GM23338 (cell line): ENCODE results near the gene MKKS. TPM values are rescaled to one million over a fixed set of nuclear protein-coding genes. Genes with fewer than 3 reads are reported as not detected.
A peak's percentile ranks its signal among the peaks of the same experiment; 100 is the strongest.

Experiments used
- ATAC-seq: fragments of 200-7000 bp; cut with Tn5 transposase; 3 replicates; pipeline ENCODE4 v1.9.1; 2020
- DNase-seq: peaks from one replicate; pipeline ENCODE4 v3.0.0-alpha.2; 2015; ENCODE audit warnings: low spot score
- H2AFZ ChIP-seq: fragments of 200-600 bp; sonication (generic); 2 replicates; pipeline ENCODE4 v1.8.0; 2016; ENCODE audit warnings: antibody characterized with exemption, mild to moderate bottlenecking, moderate library complexity
- H3F3A ChIP-seq: fragments of 200-600 bp; sonication (generic); replicated peaks from 2 replicates; pipeline ENCODE4 v1.8.0; 2017; ENCODE audit warnings: antibody characterized with exemption, mixed run types, low read depth
- H3K27ac ChIP-seq: fragments of 200-600 bp; sonication (generic); 2 replicates; pipeline ENCODE4 v1.6.1; 2016; ENCODE audit warnings: low read depth
- H3K27me3 ChIP-seq: fragments of 200-600 bp; sonication (generic); 2 replicates; pipeline ENCODE4 v1.8.0; 2016; ENCODE audit warnings: mild to moderate bottlenecking, mixed run types, moderate library complexity; ENCODE audit not compliant: insufficient read depth
- H3K36me3 ChIP-seq: fragments of 200-600 bp; sonication (generic); 2 replicates; pipeline ENCODE4 v1.8.0; 2016; ENCODE audit warnings: mild to moderate bottlenecking; ENCODE audit not compliant: insufficient read depth
- H3K4me1 ChIP-seq: fragments of 200-600 bp; sonication (generic); 2 replicates; pipeline ENCODE4 v1.8.0; 2016; ENCODE audit warnings: mild to moderate bottlenecking, moderate library complexity; ENCODE audit not compliant: insufficient read depth
- H3K4me2 ChIP-seq: fragments of 200-600 bp; sonication (generic); 2 replicates; pipeline ENCODE4 v1.7.1; 2017; ENCODE audit warnings: mixed run types
- H3K4me3 ChIP-seq: fragments of 200-600 bp; sonication (generic); 2 replicates; pipeline ENCODE4 v1.6.1; 2016; ENCODE audit warnings: mixed run types
- H3K79me2 ChIP-seq: fragments of 200-600 bp; sonication (generic); replicated peaks from 2 replicates; pipeline ENCODE4 v1.8.0; 2017; ENCODE audit warnings: mild to moderate bottlenecking; ENCODE audit not compliant: insufficient read depth
- H3K9me2 ChIP-seq: fragments of 200-600 bp; sonication (generic); 2 replicates; pipeline ENCODE4 v1.8.0; 2017; ENCODE audit not compliant: insufficient read depth
- H4K20me1 ChIP-seq: fragments of 200-600 bp; sonication (generic); replicated peaks from 2 replicates; pipeline ENCODE4 v1.8.0; 2017; ENCODE audit warnings: mild to moderate bottlenecking; ENCODE audit not compliant: insufficient read depth
- H3K27ac Mint-ChIP-seq: 2 replicates; pipeline ENCODE4 v1.8.0; 2020; ENCODE audit warnings: inconsistent platforms, mild to moderate bottlenecking, moderate library complexity, mixed read lengths
- H3K27me3 Mint-ChIP-seq: 3 replicates; pipeline ENCODE4 v1.8.0; 2022; ENCODE audit warnings: low read depth, mild to moderate bottlenecking, moderate library complexity, mixed read lengths, inconsistent platforms; ENCODE audit not compliant: insufficient read depth, poor library complexity
- H3K36me3 Mint-ChIP-seq: 3 replicates; pipeline ENCODE4 v1.8.0; 2021; ENCODE audit warnings: low read depth, mild to moderate bottlenecking, inconsistent platforms, moderate library complexity, mixed read lengths
- H3K4me1 Mint-ChIP-seq: 3 replicates; pipeline ENCODE4 v1.8.0; 2020; ENCODE audit warnings: mild to moderate bottlenecking, inconsistent platforms, mixed read lengths
- H3K4me3 Mint-ChIP-seq: 3 replicates; pipeline ENCODE4 v1.8.0; 2021; ENCODE audit warnings: moderate library complexity, mild to moderate bottlenecking, inconsistent platforms, mixed read lengths
- H3K9me3 Mint-ChIP-seq: 3 replicates; pipeline ENCODE4 v1.8.0; 2020; ENCODE audit warnings: moderate library complexity, mild to moderate bottlenecking, inconsistent platforms, mixed read lengths
- CREB1 ChIP-seq: fragments of 250-450 bp; sonication (Bioruptor Pico); IDR thresholded peaks from 2 replicates; pipeline ENCODE4 v1.5.0; 2020; ENCODE audit warnings: low read depth, mild to moderate bottlenecking, moderate library complexity
- CTCF ChIP-seq, 2 experiments: fragments of 200-600 bp in 1 of 2; sonication (generic) in 1 of 2; conservative IDR thresholded peaks; 2 replicates each; pipeline versions ENCODE4 v1.5.1 to v1.6.1; 2016 to 2017; ENCODE audit warnings: antibody characterized with exemption in 2 of 2, low read depth in 2 of 2, mild to moderate bottlenecking in 2 of 2, moderate library complexity in 1 of 2
- ETS1 ChIP-seq: IDR thresholded peaks from 2 replicates; pipeline ENCODE4 v1.6.1; 2016; ENCODE audit warnings: antibody characterized with exemption
- EZH2 ChIP-seq: fragments of 200-600 bp; sonication (generic); IDR thresholded peaks from one replicate; pipeline ENCODE4 v1.8.0; 2017; ENCODE audit warnings: antibody characterized with exemption, mild to moderate bottlenecking, low read depth; ENCODE audit not compliant: unreplicated experiment
- EZH2phosphoT487 ChIP-seq: fragments of 200-600 bp; sonication (generic); IDR thresholded peaks from one replicate; pipeline ENCODE4 v1.8.1; 2018; ENCODE audit warnings: antibody characterized with exemption; ENCODE audit not compliant: unreplicated experiment
- JUNB ChIP-seq: IDR thresholded peaks from one replicate; pipeline ENCODE4 v1.6.1; 2016; ENCODE audit warnings: antibody characterized with exemption; ENCODE audit not compliant: unreplicated experiment
- NANOG ChIP-seq: IDR thresholded peaks from 2 replicates; pipeline ENCODE4 v1.6.1; 2016; ENCODE audit warnings: antibody characterized with exemption, borderline replicate concordance
- POLR2AphosphoS5 ChIP-seq: IDR thresholded peaks from 2 replicates; pipeline ENCODE4 v1.6.1; 2016; ENCODE audit warnings: antibody characterized with exemption, low read depth
- STAT1 ChIP-seq: IDR thresholded peaks from one replicate; pipeline ENCODE4 v1.6.1; 2016; ENCODE audit warnings: antibody characterized with exemption; ENCODE audit not compliant: unreplicated experiment
- ZNF114 ChIP-seq: fragments of 250-450 bp; sonication (Bioruptor Pico); IDR thresholded peaks from 2 replicates; pipeline ENCODE4 v1.5.0; 2020; ENCODE audit warnings: mild to moderate bottlenecking, moderate library complexity
- ZNF331 ChIP-seq: fragments of 250-450 bp; sonication (Bioruptor Pico); IDR thresholded peaks from 2 replicates; pipeline ENCODE4 v1.5.0; 2020; ENCODE audit warnings: low read depth, mild to moderate bottlenecking, moderate library complexity
- polyA plus RNA-seq: library from polyadenylated mRNA; unstranded; fragments of >200 nt; fragmentation: Nextera tagmentation; extraction: Ambion mirVana; gene quantifications from 2 replicates; pipeline ENCODE4 v1.2.1, GENCODE V29; 2016
- total RNA-seq: library from RNA; depleted of rRNA; stranded (reverse); fragments of >200 nt; shearing (Covaris generic); gene quantifications from 2 replicates; pipeline ENCODE4 v1.2.3, GENCODE V29; 2014

Gene MKKS
- total and polyA plus RNA-seq, 2 experiments from 2014 or later = 13.4 to 16.7 TPM

DNA sequence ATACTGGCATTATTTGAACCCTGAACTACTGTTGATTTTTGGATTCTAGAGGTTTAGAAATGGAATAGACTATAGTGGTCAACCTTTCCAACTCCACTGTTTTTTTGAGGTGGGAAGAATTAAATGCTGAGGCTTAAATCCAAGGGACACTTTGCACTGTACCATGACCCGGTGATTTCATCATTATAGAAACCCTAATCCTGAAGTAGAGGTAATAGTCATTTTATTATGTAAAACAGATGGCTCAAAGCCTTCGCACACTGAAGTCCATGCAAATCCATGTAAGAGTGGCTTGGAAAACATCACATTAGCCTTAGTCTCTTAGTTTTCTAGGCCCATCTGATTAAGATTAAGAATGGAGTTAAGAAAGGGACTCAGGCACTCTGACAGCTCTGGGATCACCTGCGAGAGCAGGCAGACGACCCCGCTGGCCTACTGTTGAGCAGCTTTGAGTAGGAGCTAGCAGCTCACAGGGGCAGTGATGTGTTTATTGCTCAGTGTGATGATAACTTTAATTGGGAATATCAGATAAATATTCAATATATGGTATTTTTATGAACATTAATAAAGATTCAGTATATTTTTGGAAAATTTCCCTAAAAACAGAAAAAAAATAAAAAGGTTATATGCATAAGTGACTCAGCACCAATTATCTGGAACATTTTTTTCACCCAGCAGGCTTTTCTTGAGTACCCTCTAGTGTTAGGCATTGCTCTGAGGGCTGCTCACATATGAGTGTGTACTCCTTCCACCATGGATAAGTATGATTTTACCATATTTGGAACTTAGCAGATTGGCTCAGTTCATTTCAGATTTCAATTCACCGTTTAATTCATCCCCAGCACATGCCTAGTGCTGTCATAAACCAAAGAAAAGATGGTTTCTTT lies 14.5 kb upstream of the MKKS start (continued):
- TF ChIP-seq CTCF (conservative IDR thresholded peaks at IDR 0.05; ENCODE audit: low read depth in 2 of 2) (no peak), ETS1 (no peak), CREB1 (CRISPR knock-in tag) (no peak), EZH2phosphoT487 (no peak), ZNF331 (CRISPR knock-in tag) (no peak), POLR2AphosphoS5 (no peak), ZNF114 (CRISPR knock-in tag) (no peak), EZH2 (no peak), NANOG (no peak), JUNB (no peak)

- H3K4me1 Mint-ChIP-seq = peaks cover 25% of the 10 kb centered on the region
- no peaks in the 10 kb centered on the region for H3F3A ChIP-seq
- peaks cover 59% of the 10 kb centered on the region for H3K79me2 ChIP-seq
- no peaks in the 10 kb centered on the region for H3K36me3 Mint-ChIP-seq
- H3K4me2 ChIP-seq = no peak overlapping the region
- H3K27ac Mint-ChIP-seq = peak overlapping the region; percentile 5; the same call in 1 of the 2 replicates
- peaks cover 11% of the 10 kb centered on the region for H3K4me1 ChIP-seq
- H3K4me3 Mint-ChIP-seq = no peak overlapping the region
- H2AFZ ChIP-seq = no peak overlapping the region
- DNase-seq (no peak), ATAC-seq (no peak)
- no peaks in the 10 kb centered on the region for H3K9me3 Mint-ChIP-seq
- no peaks in the 10 kb centered on the region for H3K36me3 ChIP-seq
- no peaks in the 10 kb centered on the region for H4K20me1 ChIP-seq
- no peak overlapping the region for H3K27ac ChIP-seq
- no peaks in the 10 kb centered on the region for H3K9me2 ChIP-seq
- H3K4me3 ChIP-seq = no peak overlapping the region
- H3K27me3 Mint-ChIP-seq = peaks cover under 1% of the 10 kb centered on the region
- H3K27me3 ChIP-seq = no peaks in the 10 kb centered on the region
- TF ChIP-seq EZH2phosphoT487 (no peak), ZNF114 (CRISPR knock-in tag) (no peak), ETS1 (no peak), POLR2AphosphoS5 (no peak), ZNF331 (CRISPR knock-in tag) (no peak), STAT1 (no peak), JUNB (no peak), CTCF (conservative IDR thresholded peaks at IDR 0.05; ENCODE audit: low read depth in 2 of 2) (no peak), EZH2 (no peak), NANOG (no peak), CREB1 (CRISPR knock-in tag) (no peak)
Measured at GRCh38 chr20:10447028-10447427, 13.0 kb upstream of the MKKS start.
